BE2C (cell line): ENCODE results near the gene TBC1D2B.

ENCODE experiments used
- DNase-seq: peaks from one replicate; pipeline ENCODE4 v3.0.0-alpha.2; 2020
- H3K27me3 ChIP-seq: fragments of 250-450 bp; sonication (Bioruptor Pico); 2 replicates; pipeline ENCODE4 v1.5.1; 2020; ENCODE audit warnings: mild to moderate bottlenecking
- H3K36me3 ChIP-seq: fragments of 250-450 bp; sonication (Bioruptor Pico); 2 replicates; pipeline ENCODE4 v1.5.1; 2020; ENCODE audit warnings: mild to moderate bottlenecking
- H3K4me1 ChIP-seq: fragments of 250-450 bp; sonication (Bioruptor Pico); 2 replicates; pipeline ENCODE4 v1.5.1; 2020
- H3K4me3 ChIP-seq: 2 replicates; pipeline ENCODE4 v1.5.1; 2011; ENCODE audit warnings: low read depth, low read length
- H3K9me3 ChIP-seq: fragments of 250-450 bp; sonication (Bioruptor Pico); 2 replicates; pipeline ENCODE4 v1.5.1; 2020
- CTCF ChIP-seq: IDR thresholded peaks from 2 replicates; pipeline ENCODE4 v1.5.1; 2012; ENCODE audit warnings: mild to moderate bottlenecking, low read depth, low read length

The TBC1D2B gene

GRCh38 chr15:78047761-78048627 lies 29.5 kb downstream of the TBC1D2B start:
- no peak for DNase-seq
- no peak for TF ChIP-seq CTCF
- no peaks in the 10 kb centered on the region for H3K9me3 ChIP-seq
- no peak overlapping the region for H3K4me3 ChIP-seq
- H3K36me3 ChIP-seq: peaks cover 9% of the 10 kb centered on the region; the same call in 1 of the 2 replicates
- H3K4me1 ChIP-seq: no peaks in the 10 kb centered on the region; the same call in none of the 2 replicates
- H3K27me3 ChIP-seq: no peaks in the 10 kb centered on the region

- no peak for DNase-seq
- Histone ChIP-seq H3K27me3 (no peaks in the 10 kb centered on the region), H3K4me1 (no peaks in the 10 kb centered on the region; the same call in 1 of the 2 replicates), H3K36me3 (peaks cover 9% of the 10 kb centered on the region; the same call in 1 of the 2 replicates), H3K9me3 (no peaks in the 10 kb centered on the region), H3K4me3 (no peak overlapping the region)
- no peak for TF ChIP-seq CTCF
These were observed 30.6 kb downstream of the TBC1D2B start for GRCh38 chr15:78046796-78047341.

- no peaks in the 10 kb centered on the region; the same call in 1 of the 2 replicates for H3K4me1 ChIP-seq
These were observed 32.3 kb downstream of the TBC1D2B start for GRCh38 chr15:78045189-78045588.

GRCh38 chr15:78044407-78045155 lies 32.9 kb downstream of the TBC1D2B start:
- no peaks in the 10 kb centered on the region; the same call in 1 of the 2 replicates for H3K4me1 ChIP-seq
- peaks cover 5% of the 10 kb centered on the region; the same call in 1 of the 2 replicates for H3K36me3 ChIP-seq
- no peaks in the 10 kb centered on the region for H3K9me3 ChIP-seq
- H3K4me3 ChIP-seq: no peak overlapping the region
- no peak for DNase-seq
- no peak for TF ChIP-seq CTCF
- H3K27me3 ChIP-seq: no peaks in the 10 kb centered on the region

More at GRCh38 chr15:78045189-78045588, 32.3 kb downstream of the TBC1D2B start:
- Histone ChIP-seq H3K9me3 (no peaks in the 10 kb centered on the region), H3K27me3 (no peaks in the 10 kb centered on the region), H3K36me3 (peaks cover 8% of the 10 kb centered on the region; the same call in 1 of the 2 replicates), H3K4me3 (no peak overlapping the region)
- no peak for DNase-seq
- TF ChIP-seq CTCF: no peak

- TF ChIP-seq CTCF: no peak
- no peak for DNase-seq
- Histone ChIP-seq H3K4me1 (no peaks in the 10 kb centered on the region; the same call in 1 of the 2 replicates), H3K27me3 (no peaks in the 10 kb centered on the region), H3K4me3 (no peak overlapping the region), H3K36me3 (peaks cover 5% of the 10 kb centered on the region; the same call in 1 of the 2 replicates), H3K9me3 (no peaks in the 10 kb centered on the region)
These were observed 35.6 kb downstream of the TBC1D2B start for GRCh38 chr15:78041946-78042345.
